HCT116 (cell line): ENCODE measurements around the gene LGALS7.

Experiments
- ATF3 ChIP-seq: IDR thresholded peaks from 2 replicates; pipeline ENCODE4 v1.6.1; 2012
- CTCF ChIP-seq, 3 experiments: fragments of 200-600 bp in 1 of 3; sonication (generic) in 1 of 3; IDR thresholded peaks in 2 of 3; conservative IDR thresholded peaks in 1 of 3; 2 replicates each; pipeline ENCODE4 v1.5.1; 2012 to 2017; ENCODE audit warnings: low read depth in 2 of 3, low read length in 2 of 3, antibody characterized with exemption in 1 of 3, borderline replicate concordance in 1 of 3, control low read depth in 1 of 3, mild to moderate bottlenecking in 1 of 3, mixed read lengths in 1 of 3, mixed run types in 1 of 3, moderate library complexity in 1 of 3; ENCODE audit not compliant: insufficient read depth in 1 of 3
- EGR1 ChIP-seq: IDR thresholded peaks from 2 replicates; pipeline ENCODE4 v1.6.1; 2012; ENCODE audit warnings: low read depth
- EZH2 ChIP-seq: fragments of 200-600 bp; sonication (generic); IDR thresholded peaks from 2 replicates; pipeline ENCODE4 v1.6.1; 2017; ENCODE audit warnings: antibody characterized with exemption, mixed run types
- EZH2phosphoT487 ChIP-seq: fragments of 200-600 bp; IDR thresholded peaks from 2 replicates; pipeline ENCODE4 v1.6.1; 2018; ENCODE audit warnings: antibody characterized with exemption, borderline replicate concordance
- JUND ChIP-seq: IDR thresholded peaks from 2 replicates; pipeline ENCODE4 v1.6.1; 2012
- POLR2A ChIP-seq: IDR thresholded peaks from 2 replicates; pipeline ENCODE4 v1.7.0; 2011; ENCODE audit warnings: borderline replicate concordance; ENCODE audit not compliant: insufficient read depth, insufficient read length; ENCODE audit errors: extremely low read depth
- RAD21 ChIP-seq: IDR thresholded peaks from 2 replicates; pipeline ENCODE4 v1.6.1; 2012; ENCODE audit warnings: low read depth, mild to moderate bottlenecking
- SIN3A ChIP-seq: IDR thresholded peaks from 2 replicates; pipeline ENCODE4 v1.6.1; 2012; ENCODE audit warnings: low read depth
- SP1 ChIP-seq: IDR thresholded peaks from 2 replicates; pipeline ENCODE4 v1.6.1; 2012; ENCODE audit warnings: low read depth
- SRF ChIP-seq: IDR thresholded peaks from 2 replicates; pipeline ENCODE4 v1.6.1; 2012; ENCODE audit warnings: low read depth
- YY1 ChIP-seq: IDR thresholded peaks from 2 replicates; pipeline ENCODE4 v1.6.1; 2011; ENCODE audit warnings: low read length, low read depth, moderate library complexity, mild to moderate bottlenecking; ENCODE audit not compliant: insufficient replicate concordance; ENCODE audit errors: extremely low read depth
- ZNF274 ChIP-seq: fragments of 200-500 bp; sonication (Bioruptor generic); IDR thresholded peaks from 2 replicates; pipeline ENCODE4 v1.6.1; 2014; ENCODE audit warnings: mild to moderate bottlenecking, low read depth, low read length, inconsistent platforms
- TF ChIP-seq, protein P1 (sequence below): IDR thresholded peaks from 2 replicates; pipeline ENCODE4 v1.6.1; 2012

DNA sequence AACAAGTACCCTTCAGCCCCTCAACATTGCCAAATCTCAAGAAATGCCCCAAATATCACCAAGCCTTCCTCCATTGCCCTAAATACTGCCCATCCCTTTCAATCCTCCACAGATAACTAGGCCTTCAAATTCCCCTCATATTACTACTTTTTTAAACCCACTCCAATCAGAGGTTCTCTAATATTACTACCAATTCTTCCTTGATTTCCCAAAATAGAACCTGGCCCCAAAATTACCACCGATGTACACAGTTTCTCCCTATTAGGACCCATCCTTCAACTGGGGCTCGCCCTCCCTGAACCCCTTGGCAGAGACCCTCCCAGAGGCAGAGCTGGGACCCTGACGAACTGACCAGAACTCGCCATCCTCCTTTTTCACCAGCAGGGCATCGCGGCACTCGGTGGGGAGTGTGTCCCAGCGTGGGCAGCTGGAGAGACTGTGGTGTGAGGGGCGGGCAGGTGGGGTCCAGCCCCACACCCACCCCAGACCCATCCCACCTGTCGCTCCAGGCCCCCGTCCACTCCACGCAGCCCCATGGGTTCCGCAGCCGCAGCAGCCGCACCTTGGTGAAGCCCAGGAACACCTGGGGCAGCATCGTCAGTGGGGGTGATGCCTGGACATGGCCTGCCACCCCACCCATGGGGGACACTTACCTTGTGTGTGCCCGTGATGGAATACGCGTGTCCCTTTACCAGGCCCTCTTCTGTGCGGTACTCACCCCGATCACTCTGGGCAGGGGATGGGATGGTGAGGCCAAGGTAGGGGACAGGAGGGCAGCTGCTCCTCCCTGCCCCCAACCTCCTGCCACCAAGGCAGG is 35.2 kb downstream of the LGALS7 start:
- no peak for TF ChIP-seq YY1
- no peak for TF ChIP-seq POLR2A
- TF ChIP-seq CTCF (IDR thresholded peaks at IDR 0.05 in 2 of 3, conservative IDR thresholded peaks at IDR 0.05 in 1 of 3; ENCODE audit: borderline replicate concordance in 1 of 3, insufficient read depth in 1 of 3, low read depth in 2 of 3, low read length in 2 of 3): 0 out of 6 replicates have a peak, but pooled peaks of 1 of the 3 experiments have one; percentile 13
- no peak for TF ChIP-seq JUND
- TF ChIP-seq SIN3A: no peak
- no peak for TF ChIP-seq SP1
- no peak for TF ChIP-seq ZNF274
- no peak for TF ChIP-seq RAD21
- TF ChIP-seq SRF: no peak
- TF ChIP-seq EZH2: no peak
- TF ChIP-seq ATF3: no peak
- TF ChIP-seq, protein P1, sequence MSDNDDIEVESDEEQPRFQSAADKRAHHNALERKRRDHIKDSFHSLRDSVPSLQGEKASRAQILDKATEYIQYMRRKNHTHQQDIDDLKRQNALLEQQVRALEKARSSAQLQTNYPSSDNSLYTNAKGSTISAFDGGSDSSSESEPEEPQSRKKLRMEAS: no peak
- TF ChIP-seq EZH2phosphoT487: no peak
- TF ChIP-seq EGR1: no peak
